Tibial artery (tissue), 4 donors: ENCODE results near the gene CARMIL1.

Experiments
- DNase-seq, 2 donors: peaks; one replicate each; pipeline ENCODE4 v3.0.0-alpha.2; 2019
- H3K27ac ChIP-seq, 2 donors: fragments of 200-600 bp; sonication (generic) in 1 of 2; 1 replicate in 1 of 2; 2 replicates in 1 of 2; pipeline ENCODE4 v1.5.1; 2018 to 2019; ENCODE audit warnings: mild to moderate bottlenecking in 1 of 2
- H3K27me3 ChIP-seq, 2 donors: fragments of 200-600 bp; sonication (generic) in 1 of 2; one replicate each; pipeline versions ENCODE4 v1.5.1 to v1.6.0; 2016 to 2019
- H3K36me3 ChIP-seq, 3 donors: fragments of 200-600 bp; sonication (generic) in 2 of 3; one replicate each; pipeline ENCODE4 v1.5.1; 2016 to 2019; ENCODE audit warnings: mild to moderate bottlenecking in 2 of 3
- H3K4me1 ChIP-seq, 4 donors: fragments of 200-600 bp; sonication (generic) in 2 of 4; 1 replicate in 3 of 4; 2 replicates in 1 of 4; pipeline ENCODE4 v1.5.1; 2016 to 2019
- H3K4me3 ChIP-seq, 2 donors: fragments of 200-600 bp; sonication (generic) in 1 of 2; 1 replicate in 1 of 2; 2 replicates in 1 of 2; pipeline ENCODE4 v1.5.1; 2018 to 2019; ENCODE audit warnings: mild to moderate bottlenecking in 2 of 2
- H3K9me3 ChIP-seq, 3 donors: fragments of 200-600 bp; sonication (generic) in 1 of 3; one replicate each; pipeline ENCODE4 v1.5.1; 2016 to 2019
- intact Hi-C: fragments of 100-400 bp; cut with DNase I; formaldehyde crosslinking; loops from one replicate; pipeline ENCODE4 v1.15.0; 2023; ENCODE audit warnings: low total_unique reads
- TF ChIP-seq, protein P1 (sequence below), 2 experiments: fragments of 200-600 bp in 1 of 2; fragments of 450-650 bp in 1 of 2; IDR thresholded peaks; one replicate each; pipeline ENCODE4 v1.5.1; 2017 to 2019; ENCODE audit warnings: antibody characterized with exemption in 2 of 2, mild to moderate bottlenecking in 1 of 2, moderate library complexity in 1 of 2

The CARMIL1 gene

DNA sequence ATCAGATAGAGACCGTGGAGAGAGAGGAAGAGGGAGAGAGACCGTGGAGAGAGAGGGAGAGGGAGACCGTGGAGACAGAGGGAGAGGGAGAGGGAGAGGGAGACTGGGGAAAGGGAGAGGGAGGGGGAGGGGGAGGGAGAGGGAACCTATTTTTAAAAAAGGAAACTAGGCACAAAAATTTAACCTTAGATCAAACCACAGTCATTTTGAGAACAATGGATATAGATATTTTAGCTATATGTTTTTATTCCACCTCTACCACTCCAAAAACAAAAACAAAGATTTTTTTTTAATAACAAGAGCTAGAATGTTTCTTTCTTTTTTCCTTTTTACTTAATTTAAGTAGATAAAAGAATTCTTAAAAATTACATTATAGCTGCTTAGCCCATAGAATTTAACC lies 307.8 kb downstream of the CARMIL1 start:
- intact Hi-C loops = no loop called here
- TF ChIP-seq, protein P1, sequence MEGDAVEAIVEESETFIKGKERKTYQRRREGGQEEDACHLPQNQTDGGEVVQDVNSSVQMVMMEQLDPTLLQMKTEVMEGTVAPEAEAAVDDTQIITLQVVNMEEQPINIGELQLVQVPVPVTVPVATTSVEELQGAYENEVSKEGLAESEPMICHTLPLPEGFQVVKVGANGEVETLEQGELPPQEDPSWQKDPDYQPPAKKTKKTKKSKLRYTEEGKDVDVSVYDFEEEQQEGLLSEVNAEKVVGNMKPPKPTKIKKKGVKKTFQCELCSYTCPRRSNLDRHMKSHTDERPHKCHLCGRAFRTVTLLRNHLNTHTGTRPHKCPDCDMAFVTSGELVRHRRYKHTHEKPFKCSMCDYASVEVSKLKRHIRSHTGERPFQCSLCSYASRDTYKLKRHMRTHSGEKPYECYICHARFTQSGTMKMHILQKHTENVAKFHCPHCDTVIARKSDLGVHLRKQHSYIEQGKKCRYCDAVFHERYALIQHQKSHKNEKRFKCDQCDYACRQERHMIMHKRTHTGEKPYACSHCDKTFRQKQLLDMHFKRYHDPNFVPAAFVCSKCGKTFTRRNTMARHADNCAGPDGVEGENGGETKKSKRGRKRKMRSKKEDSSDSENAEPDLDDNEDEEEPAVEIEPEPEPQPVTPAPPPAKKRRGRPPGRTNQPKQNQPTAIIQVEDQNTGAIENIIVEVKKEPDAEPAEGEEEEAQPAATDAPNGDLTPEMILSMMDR (IDR thresholded peaks at IDR 0.05) = no peak
- no peaks in the 10 kb centered on the region for H3K4me1 ChIP-seq
- H3K4me3 ChIP-seq = no peak overlapping the region
- no peaks in the 10 kb centered on the region for H3K27me3 ChIP-seq
- no peak for DNase-seq
- H3K36me3 ChIP-seq = peaks cover 37 to 44% (median 42%) of the 10 kb centered on the region in 3 donors
- no peaks in the 10 kb centered on the region for H3K9me3 ChIP-seq
- H3K27ac ChIP-seq = no peak overlapping the region

DNA sequence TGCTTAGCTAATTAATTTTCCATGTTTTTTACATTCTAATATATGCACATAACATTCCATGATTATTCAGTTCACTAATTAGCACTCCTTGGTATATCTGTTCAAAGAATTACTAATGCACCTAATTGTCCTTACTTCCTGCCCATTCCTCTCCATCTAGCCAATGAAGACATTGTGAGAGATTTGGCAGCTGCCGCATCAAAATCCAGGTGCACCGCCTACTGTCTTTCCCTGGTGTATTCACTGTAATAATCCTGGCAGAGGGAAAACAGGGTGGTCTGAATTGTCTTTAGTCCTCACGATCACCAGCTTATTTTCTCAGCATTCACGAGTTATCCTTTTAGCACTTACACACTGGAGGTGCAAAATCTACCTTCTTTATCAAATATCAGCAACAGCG lies 311.8 kb downstream of the CARMIL1 start:
- Histone ChIP-seq H3K27ac (no peak overlapping the region), H3K4me3 (no peak overlapping the region), H3K36me3 (peaks cover 47 to 50% (median 48%) of the 10 kb centered on the region in 3 donors), H3K27me3 (no peaks in the 10 kb centered on the region), H3K4me1 (no peaks in the 10 kb centered on the region), H3K9me3 (no peaks in the 10 kb centered on the region)
- intact Hi-C loops = no loop called here
- DNase-seq = no peak
- TF ChIP-seq, protein P1 (IDR thresholded peaks at IDR 0.05) = no peak

DNA sequence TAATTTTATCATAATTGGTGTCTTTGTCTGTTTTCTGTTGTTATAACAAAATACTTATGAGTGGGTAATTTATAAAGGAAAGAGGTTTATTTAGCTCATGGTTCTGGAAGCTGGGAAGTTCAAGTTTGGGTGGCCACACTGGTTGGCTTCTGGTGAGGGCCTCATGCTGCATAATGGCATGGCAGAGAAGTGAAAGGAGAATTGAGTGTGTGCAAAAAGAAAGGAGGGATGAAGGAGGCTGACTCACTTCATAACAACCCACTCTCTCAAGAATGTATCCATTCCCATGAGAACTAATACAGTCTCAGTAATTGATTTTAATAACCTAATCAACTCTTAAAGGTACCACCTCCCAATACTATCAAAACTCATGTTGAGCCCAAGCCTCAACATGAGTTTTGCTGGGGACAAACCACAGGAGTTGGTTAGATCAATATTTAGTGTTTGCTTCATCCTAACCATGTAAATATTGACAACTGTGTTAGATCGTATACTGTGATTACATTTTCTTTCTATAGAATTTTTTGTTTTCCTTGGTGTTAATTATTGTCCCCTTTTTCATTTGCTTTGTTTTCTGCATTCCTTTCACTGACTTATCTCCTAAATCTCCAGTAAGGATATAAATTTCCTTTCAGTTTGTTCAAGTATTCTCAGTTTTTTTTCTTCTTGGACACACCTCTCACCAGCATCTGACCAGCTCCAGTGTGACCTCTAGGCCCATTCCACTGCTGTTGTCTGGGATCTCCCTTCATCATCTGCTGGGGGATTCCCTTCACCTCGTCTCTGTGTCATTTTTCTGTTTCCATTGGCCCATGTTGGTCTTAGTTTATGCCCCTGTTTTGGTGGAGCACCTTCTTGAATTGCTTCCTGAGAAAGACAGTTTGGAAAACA lies 318.0 kb downstream of the CARMIL1 start:
- peaks cover 35 to 45% (median 42%) of the 10 kb centered on the region in 3 donors for H3K36me3 ChIP-seq
- H3K4me3 ChIP-seq = no peak overlapping the region
- no peak overlapping the region for H3K27ac ChIP-seq
- no peaks in the 10 kb centered on the region for H3K9me3 ChIP-seq
- intact Hi-C loops = no loop called here
- no peak for DNase-seq
- H3K27me3 ChIP-seq = no peaks in the 10 kb centered on the region
- TF ChIP-seq, protein P1 (IDR thresholded peaks at IDR 0.05) = no peak
- no peaks in the 10 kb centered on the region for H3K4me1 ChIP-seq

DNA sequence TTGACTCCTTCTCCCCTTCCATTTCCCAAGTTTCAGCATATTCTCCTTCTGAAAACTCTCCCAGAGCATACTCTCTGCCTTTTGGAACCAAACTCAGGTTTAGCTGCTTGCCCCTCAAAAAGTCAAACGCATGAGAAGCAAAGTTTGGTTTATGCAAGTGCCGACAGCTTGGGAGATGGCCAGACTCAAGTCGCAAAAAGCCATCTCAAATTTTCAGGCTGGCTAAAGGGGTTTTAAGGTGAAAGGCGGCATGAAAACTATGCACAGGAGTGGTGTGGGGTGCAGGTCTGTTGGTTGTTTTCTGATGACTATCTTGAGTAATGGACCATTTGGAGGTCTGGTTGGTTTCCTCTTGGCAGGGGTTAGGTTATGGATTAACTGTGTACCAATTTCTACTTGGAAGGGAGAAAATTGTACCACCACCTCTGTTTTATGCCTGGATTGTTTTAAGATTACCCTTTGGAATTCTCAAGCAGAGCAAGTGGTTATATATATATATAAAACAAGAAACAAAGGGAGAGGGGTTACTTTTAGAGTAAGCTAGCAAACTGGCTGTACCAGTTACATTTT lies 320.4 kb downstream of the CARMIL1 start:
- H3K4me1 ChIP-seq = no peaks in the 10 kb centered on the region
- no peak overlapping the region for H3K4me3 ChIP-seq
- intact Hi-C loops = loop anchor here (5.0 to 10.0 kb wide), 2 partner anchors 85 to 327 kb away; no protein-coding TSS in a partner anchor
- H3K27ac ChIP-seq = no peak overlapping the region
- H3K27me3 ChIP-seq = no peaks in the 10 kb centered on the region
- H3K9me3 ChIP-seq = no peaks in the 10 kb centered on the region
- peaks cover 22 to 37% (median 28%) of the 10 kb centered on the region in 3 donors for H3K36me3 ChIP-seq
- TF ChIP-seq, protein P1 (IDR thresholded peaks at IDR 0.05) = no peak
- no peak for DNase-seq

DNA sequence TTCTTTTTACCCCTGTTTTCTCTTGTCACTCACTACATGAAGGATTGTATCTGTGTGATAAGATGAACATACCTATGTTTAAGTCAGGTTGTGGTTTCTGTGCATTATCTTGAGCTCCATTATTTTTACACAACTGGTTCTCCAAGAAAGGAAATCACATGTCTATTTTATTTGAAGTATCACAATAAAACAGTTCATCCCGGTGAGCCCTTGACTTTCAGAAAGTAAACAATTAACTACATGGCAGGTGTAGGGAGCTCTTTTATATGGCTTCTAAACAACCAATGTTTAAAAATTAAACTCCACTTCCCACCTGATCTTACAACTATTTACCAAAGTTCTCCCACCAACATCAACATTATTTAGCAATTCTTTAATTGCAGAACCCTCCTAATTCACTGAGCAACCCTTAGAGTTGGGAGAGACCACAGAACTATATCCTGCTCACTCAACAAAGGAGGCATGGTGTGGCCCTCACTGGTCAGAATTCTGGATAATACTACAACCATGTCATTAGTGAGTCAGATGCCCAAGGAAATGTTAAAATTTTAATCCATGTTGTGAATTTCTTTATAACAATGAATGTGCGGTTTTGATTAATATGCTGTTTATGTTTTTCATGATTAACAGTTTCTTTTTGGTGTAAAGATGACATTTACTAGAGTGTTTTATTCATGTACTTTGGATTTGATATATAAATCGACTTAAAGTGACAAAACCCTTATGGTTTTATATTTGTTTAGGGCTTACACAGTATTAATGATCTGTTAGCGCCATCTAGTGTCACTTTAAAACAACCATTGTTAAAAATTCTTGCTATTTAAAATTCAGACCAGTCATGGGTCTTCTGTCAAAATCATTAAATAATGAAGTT lies 322.9 kb downstream of the CARMIL1 start:
- Histone ChIP-seq H3K27me3 (no peaks in the 10 kb centered on the region), H3K9me3 (no peaks in the 10 kb centered on the region), H3K4me3 (no peak overlapping the region), H3K36me3 (peaks cover 27 to 40% (median 31%) of the 10 kb centered on the region in 3 donors), H3K4me1 (no peaks in the 10 kb centered on the region), H3K27ac (no peak overlapping the region)
- DNase-seq = no peak
- TF ChIP-seq, protein P1 (IDR thresholded peaks at IDR 0.05) = peak; percentile 41 to 58
- intact Hi-C loops = loop anchor here (5.0 to 10.0 kb wide), 2 partner anchors 87 to 330 kb away; no protein-coding TSS in a partner anchor
